Ovary (tissue), 9 donors: ENCODE results near the gene YBX1. TPM values are rescaled to one million over a fixed set of nuclear protein-coding genes. Genes with fewer than 3 reads are reported as not detected.
"Not testable (repeated sequence)": the region's sequence is repeated elsewhere in the genome, so short reads cannot be mapped to it uniquely, and the experiment has no call there.

Experiments used
- DNase-seq, 5 donors: peaks; one replicate each; pipeline ENCODE4 v3.0.0-alpha.2; 2019 to 2020
- H3K27ac ChIP-seq, 2 donors: fragments of 200-600 bp; one replicate each; pipeline versions ENCODE4 v1.5.1 to v1.8.0; 2019 to 2022
- H3K27me3 ChIP-seq: fragments of 200-600 bp; one replicate; pipeline ENCODE4 v1.8.0; 2022
- H3K36me3 ChIP-seq: fragments of 200-600 bp; sonication (generic); one replicate; pipeline ENCODE4 v1.5.1; 2019
- H3K4me1 ChIP-seq: one replicate; pipeline ENCODE4 v1.8.1; 2013; ENCODE audit warnings: mild to moderate bottlenecking, moderate library complexity; ENCODE audit not compliant: insufficient read depth
- H3K4me3 ChIP-seq: fragments of 200-600 bp; sonication (generic); one replicate; pipeline ENCODE4 v1.5.1; 2017
- H3K9me3 ChIP-seq, 2 donors: fragments of 200-600 bp in 1 of 2; sonication (generic) in 1 of 2; one replicate each; pipeline versions ENCODE4 v1.5.1 to v1.8.1; 2013 to 2019; ENCODE audit warnings: mild to moderate bottlenecking in 1 of 2, moderate library complexity in 1 of 2
- CTCF ChIP-seq, 3 donors: fragments of 450-650 bp in 2 of 3; fragments of 200-600 bp in 1 of 3; IDR thresholded peaks; one replicate each; pipeline versions ENCODE4 v1.5.1 to v1.8.0; 2016 to 2022; ENCODE audit warnings: antibody characterized with exemption in 3 of 3, mild to moderate bottlenecking in 1 of 3
- EP300 ChIP-seq: sonication (generic); formaldehyde crosslinking; IDR thresholded peaks from one replicate; pipeline ENCODE4 v1.6.1; 2017; ENCODE audit warnings: antibody characterized with exemption
- POLR2A ChIP-seq: fragments of 450-650 bp; IDR thresholded peaks from one replicate; pipeline ENCODE4 v1.6.1; 2017; ENCODE audit warnings: antibody characterized with exemption, mild to moderate bottlenecking, moderate library complexity
- WGBS, 3 donors: extraction: QIAGEN DNeasy Blood & Tissue Kit in 1 of 3; methylation state at CpG; one replicate each; pipeline versions ENCODE4 v1.1.5 to v1.1.7; 2013 to 2017; 5-methylcytosine and 5-hydroxymethylcytosine counted together
- intact Hi-C, 4 donors: fragments of 100-400 bp; cut with DNase I; formaldehyde crosslinking; loops; one replicate each; pipeline versions ENCODE4 v1.11.0 to v1.15.1; 2022 to 2023
- polyA plus RNA-seq, 2 donors: library from polyadenylated mRNA; stranded (reverse); fragments of 200-250 nt in 1 of 2; fragments of 350-450 nt in 1 of 2; fragmentation: Illumina TruSeq in 1 of 2; extraction: RNeasy Lipid Tissue Mini Kit (QIAGEN cat#74804) in 1 of 2; gene quantifications; one replicate each; pipeline ENCODE4 v1.2.3, GENCODE V29; 2013 to 2014
- total RNA-seq, 7 donors: library from RNA; depleted of rRNA in 2 of 7; stranded (reverse); fragments of >200 nt in 2 of 7; fragmentation: NEBNext Ultra II Directional in 3 of 7; extraction: Animal tissue kit (Norgen Biotek cat#: 25700) in 3 of 7; gene quantifications; one replicate each; pipeline versions ENCODE4 v1.1.0 to v1.2.4, GENCODE V29; 2016 to 2023
- donor health status: DM: no; HTN: no; CAD: no; lungs with moderate emphysema.
- donor health status: DM: no; HTN: no; CAD: no.
- donor health status: Bipolar disorder and iron deficiency.
- donor health status: DM: yes; HTN: yes; CAD: no.
- donor health status: DM: no; HTN: no; CAD: no.
- donor health status: DM: yes; HTN: yes; CAD: no.

The YBX1 gene
- total and polyA plus RNA-seq, 9 donors: 196 to 909 (median 381) TPM

- H3K27me3 ChIP-seq: no peaks in the 10 kb centered on the region
- no peaks in the 10 kb centered on the region for H3K9me3 ChIP-seq
- no peak for DNase-seq
- 95 to 97% (median 97%) methylated on average over 3 of the region's 3 CpGs for WGBS, 3 donors
- H3K27ac ChIP-seq: no peak overlapping the region
- no peaks in the 10 kb centered on the region for H3K36me3 ChIP-seq
- no peak for TF ChIP-seq EP300
- TF ChIP-seq CTCF (IDR thresholded peaks at IDR 0.05): no peak
- no peak for TF ChIP-seq POLR2A
- H3K4me1 ChIP-seq: no peaks in the 10 kb centered on the region
- no peak overlapping the region for H3K4me3 ChIP-seq
- intact Hi-C loops: no loop called here
Measured at GRCh38 chr1:42721926-42722325, 39.7 kb downstream of the YBX1 start.

GRCh38 chr1:42722403-42722802 lies 40.2 kb downstream of the YBX1 start:
- H3K4me1 ChIP-seq, intact Hi-C loops, H3K4me3 ChIP-seq, H3K9me3 ChIP-seq, DNase-seq, H3K27ac ChIP-seq, H3K27me3 ChIP-seq, H3K36me3 ChIP-seq: not testable (repeated sequence)
- WGBS, 3 donors: 90 to 97% (median 96%) methylated on average over 2 of the region's 2 CpGs

GRCh38 chr1:42723511-42723910 lies 41.3 kb downstream of the YBX1 start:
- H3K36me3 ChIP-seq: no peaks in the 10 kb centered on the region
- no peak overlapping the region for H3K4me3 ChIP-seq
- no peaks in the 10 kb centered on the region for H3K27me3 ChIP-seq
- H3K9me3 ChIP-seq: no peaks in the 10 kb centered on the region
- no peak for DNase-seq
- no peaks in the 10 kb centered on the region for H3K4me1 ChIP-seq
- intact Hi-C loops: no loop called here
- WGBS, 3 donors: 80 to 84% (median 82%) methylated on average over 6 of the region's 6 CpGs
- TF ChIP-seq CTCF (IDR thresholded peaks at IDR 0.05) (no peak), EP300 (no peak), POLR2A (no peak)
- no peak overlapping the region for H3K27ac ChIP-seq

DNA sequence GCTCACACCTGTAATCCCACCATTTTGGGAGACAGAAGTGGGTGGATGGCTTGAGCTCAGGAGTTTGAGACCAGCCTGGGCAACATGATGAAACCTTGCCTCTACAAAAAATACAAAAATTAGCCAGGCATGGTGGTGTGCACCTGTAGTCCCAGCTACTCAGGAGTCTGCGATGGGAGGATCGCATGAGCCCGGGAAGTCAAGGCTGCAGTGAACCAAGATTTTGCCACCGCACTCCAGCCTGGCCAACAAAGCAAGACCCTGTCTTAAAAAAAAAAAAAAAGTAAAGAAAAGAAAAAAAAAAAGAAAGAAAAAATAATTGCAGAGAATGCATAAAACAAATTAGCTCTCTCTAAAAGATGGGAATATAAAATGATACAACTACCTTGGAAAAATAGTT lies 43.6 kb downstream of the YBX1 start:
- WGBS, 3 donors: 92 to 93% (median 92%) methylated on average over 4 of the region's 4 CpGs
- intact Hi-C loops, H3K27me3 ChIP-seq, H3K9me3 ChIP-seq, H3K4me3 ChIP-seq, DNase-seq, H3K27ac ChIP-seq, H3K4me1 ChIP-seq, H3K36me3 ChIP-seq: not testable (repeated sequence)

- Histone ChIP-seq H3K4me3 (no peak overlapping the region), H3K4me1 (no peaks in the 10 kb centered on the region), H3K27me3 (no peaks in the 10 kb centered on the region), H3K9me3 (no peaks in the 10 kb centered on the region), H3K36me3 (no peaks in the 10 kb centered on the region), H3K27ac (no peak overlapping the region)
- WGBS, 3 donors: 85 to 92% (median 89%) methylated on average over 3 of the region's 3 CpGs
- no peak for DNase-seq
- TF ChIP-seq CTCF (IDR thresholded peaks at IDR 0.05): no peak
- no peak for TF ChIP-seq POLR2A
- TF ChIP-seq EP300: no peak
- intact Hi-C loops: no loop called here
Measured at GRCh38 chr1:42730002-42730401, 47.8 kb downstream of the YBX1 start.

- intact Hi-C loops: no loop called here
- Histone ChIP-seq H3K4me3 (no peak overlapping the region), H3K27me3 (no peaks in the 10 kb centered on the region), H3K9me3 (no peaks in the 10 kb centered on the region), H3K4me1 (no peaks in the 10 kb centered on the region), H3K36me3 (no peaks in the 10 kb centered on the region), H3K27ac (no peak overlapping the region)
- WGBS, 3 donors: 69 to 79% (median 74%) methylated on average over 4 of the region's 4 CpGs
- TF ChIP-seq CTCF (IDR thresholded peaks at IDR 0.05) (no peak), POLR2A (no peak), EP300 (no peak)
- no peak for DNase-seq
Measured at GRCh38 chr1:42730988-42731387, 48.8 kb downstream of the YBX1 start.
